Ecto neural progenitor cell (in vitro differentiated cells): ENCODE results near the gene SEMA3G.
A peak's percentile ranks its signal among the peaks of the same experiment; 100 is the strongest.

ENCODE experiments used
- DNase-seq: peaks from one replicate; pipeline ENCODE4 v3.0.0-alpha.2; 2018; ENCODE audit warnings: low spot score

Gene SEMA3G

DNA sequence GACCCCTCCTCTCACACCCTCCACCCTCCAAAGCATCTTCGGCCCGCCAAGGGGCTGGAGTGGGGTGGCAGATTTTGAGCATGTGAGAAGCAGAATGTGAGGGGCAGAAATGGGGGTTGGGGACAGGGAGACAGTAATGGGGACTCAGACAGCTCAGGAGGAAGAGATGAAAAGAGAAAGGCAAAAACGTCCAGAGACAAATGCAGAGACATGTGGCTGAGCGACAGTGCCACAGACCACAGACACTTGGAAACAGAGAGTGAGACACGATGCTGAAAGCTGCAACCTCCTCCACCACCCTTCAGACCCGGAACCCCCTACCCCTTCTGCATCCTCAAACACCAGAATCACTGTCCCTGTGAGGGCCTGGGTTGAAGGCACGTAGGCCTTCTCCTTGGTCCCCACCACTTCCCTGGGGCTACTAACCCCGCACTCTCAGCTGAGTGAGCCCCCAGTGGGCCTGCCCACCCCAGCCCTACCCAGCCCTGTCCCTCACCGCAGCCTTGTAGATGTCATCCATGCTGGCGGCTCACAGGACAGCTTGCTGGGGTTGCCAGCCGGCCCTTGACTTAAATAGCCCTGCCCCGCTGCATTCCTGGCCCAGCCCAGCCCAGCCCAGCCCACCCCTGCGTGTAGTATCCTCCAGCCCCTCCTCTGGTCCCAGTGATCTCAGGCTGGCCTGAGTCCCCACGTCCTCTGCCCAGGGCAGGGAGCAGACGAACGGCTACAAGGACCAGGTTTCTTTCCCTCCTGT, 8.8 kb upstream of the SEMA3G start, which contains the start of gene TNNC1:
Gene TNNC1, minus strand, starts transcription at position 546 of the 754 bp plus-strand sequence. Its CDS starts 26 bp downstream, at position 520.
- DNase-seq: peak; percentile 80

GRCh38 chr3:52452570-52453221, 7.8 kb upstream of the SEMA3G start:
- no peak for DNase-seq

GRCh38 chr3:52452126-52452525, 7.2 kb upstream of the SEMA3G start:
- DNase-seq: no peak

DNA sequence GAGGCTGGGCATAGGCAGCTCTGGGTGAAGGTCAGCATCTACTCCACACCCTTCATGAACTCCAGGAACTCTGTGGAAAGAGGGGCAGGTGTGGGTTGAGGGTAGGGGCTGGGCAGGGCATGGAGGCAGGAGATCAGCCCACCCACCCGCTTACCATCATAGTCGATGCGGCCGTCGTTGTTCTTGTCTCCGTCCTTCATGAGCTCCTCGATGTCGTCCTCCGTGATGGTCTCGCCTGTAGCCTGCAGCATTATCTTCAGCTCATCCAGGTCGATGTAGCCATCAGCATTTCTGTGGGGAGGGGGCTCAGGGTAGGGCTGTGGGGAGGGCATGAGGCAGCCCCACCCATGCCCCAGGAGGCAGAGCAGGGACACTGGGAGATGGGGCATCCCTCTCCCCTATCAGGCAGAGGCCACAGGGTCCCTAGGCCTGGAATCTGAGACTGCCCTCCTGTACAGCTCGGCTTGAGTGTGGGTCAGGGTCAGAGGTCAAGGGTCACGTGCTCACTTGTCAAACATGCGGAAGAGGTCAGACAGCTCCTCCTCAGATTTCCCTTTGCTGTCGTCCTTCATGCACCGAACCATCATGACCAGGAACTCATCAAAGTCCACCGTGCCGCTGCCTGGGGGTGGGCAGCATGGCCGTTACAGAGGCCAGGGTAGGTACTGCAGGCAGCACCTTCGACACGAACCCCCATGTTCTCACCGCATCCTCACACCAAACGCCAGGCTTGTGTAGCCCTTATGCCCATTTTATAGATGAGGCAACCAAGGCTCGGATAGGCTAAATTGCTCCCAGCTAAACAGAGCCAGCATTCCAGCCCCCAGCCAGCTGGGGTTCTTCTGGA, 6.6 kb upstream of the SEMA3G start:
- peak; percentile 74 for DNase-seq

GRCh38 chr3:52450489-52451236, 5.8 kb upstream of the SEMA3G start:
- peak; percentile 46 for DNase-seq

DNA sequence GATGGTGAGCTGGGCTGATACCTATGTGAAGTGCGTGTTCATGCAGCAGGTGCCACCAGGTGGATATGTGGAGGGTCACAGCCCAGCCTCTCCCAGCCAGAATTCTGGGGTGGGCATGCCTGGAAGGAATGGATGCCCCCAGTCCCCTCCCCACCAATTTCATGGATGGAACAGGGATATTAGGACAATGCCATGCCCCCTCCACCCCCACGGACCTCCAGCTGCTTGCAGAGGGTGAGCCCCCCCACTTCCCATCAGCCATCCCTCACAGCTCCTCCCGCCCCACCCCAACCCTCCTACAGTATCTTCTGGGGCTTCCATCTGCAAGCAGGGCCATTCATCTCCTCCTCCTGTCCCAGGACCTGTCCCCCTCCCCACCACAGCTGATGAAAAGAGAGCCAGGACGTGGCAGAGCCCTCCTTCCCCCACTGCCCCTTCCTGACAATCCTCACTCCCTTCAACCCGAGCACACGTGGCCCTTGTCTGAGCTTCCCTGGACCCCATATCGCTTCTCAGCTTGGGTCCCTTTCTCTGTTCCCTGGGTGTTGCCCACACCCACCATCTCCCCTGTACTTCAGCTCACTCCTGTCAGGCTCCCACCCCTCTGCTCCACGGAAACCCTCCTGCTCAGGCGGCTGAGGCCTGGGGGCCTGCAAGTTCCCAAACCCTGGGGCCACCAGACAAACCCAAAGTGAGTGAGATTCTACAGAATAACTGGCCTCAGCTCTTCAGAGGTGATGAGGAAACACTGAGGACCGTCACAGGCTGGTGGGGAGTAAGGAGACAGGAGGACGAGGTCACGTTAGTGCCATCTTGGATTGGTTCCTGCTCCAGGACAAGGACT, 2.8 kb upstream of the SEMA3G start:
- no peak for DNase-seq

GRCh38 chr3:52446631-52447511, 2.0 kb upstream of the SEMA3G start:
- peak; percentile 86 for DNase-seq

DNA sequence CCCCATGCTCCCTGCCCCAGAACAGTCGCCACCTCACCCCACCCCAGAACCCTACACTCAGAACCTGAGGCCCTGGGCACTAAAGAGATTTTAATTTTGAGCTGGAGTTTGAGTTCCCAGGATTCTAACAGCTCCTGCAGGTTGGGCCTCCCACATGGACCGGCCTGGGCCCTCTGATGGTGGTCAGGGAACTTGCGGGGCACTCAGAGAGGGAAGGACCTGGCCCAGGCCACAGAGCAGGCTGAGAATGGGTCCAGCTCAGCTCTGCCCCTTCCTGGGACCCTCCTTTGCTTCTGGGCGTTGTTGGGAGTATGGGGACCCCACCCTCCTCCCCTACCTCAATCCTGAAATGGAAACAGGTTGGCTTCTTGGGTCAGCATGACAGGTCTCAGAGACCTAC, 1.1 kb upstream of the SEMA3G start:
- no peak for DNase-seq

DNA sequence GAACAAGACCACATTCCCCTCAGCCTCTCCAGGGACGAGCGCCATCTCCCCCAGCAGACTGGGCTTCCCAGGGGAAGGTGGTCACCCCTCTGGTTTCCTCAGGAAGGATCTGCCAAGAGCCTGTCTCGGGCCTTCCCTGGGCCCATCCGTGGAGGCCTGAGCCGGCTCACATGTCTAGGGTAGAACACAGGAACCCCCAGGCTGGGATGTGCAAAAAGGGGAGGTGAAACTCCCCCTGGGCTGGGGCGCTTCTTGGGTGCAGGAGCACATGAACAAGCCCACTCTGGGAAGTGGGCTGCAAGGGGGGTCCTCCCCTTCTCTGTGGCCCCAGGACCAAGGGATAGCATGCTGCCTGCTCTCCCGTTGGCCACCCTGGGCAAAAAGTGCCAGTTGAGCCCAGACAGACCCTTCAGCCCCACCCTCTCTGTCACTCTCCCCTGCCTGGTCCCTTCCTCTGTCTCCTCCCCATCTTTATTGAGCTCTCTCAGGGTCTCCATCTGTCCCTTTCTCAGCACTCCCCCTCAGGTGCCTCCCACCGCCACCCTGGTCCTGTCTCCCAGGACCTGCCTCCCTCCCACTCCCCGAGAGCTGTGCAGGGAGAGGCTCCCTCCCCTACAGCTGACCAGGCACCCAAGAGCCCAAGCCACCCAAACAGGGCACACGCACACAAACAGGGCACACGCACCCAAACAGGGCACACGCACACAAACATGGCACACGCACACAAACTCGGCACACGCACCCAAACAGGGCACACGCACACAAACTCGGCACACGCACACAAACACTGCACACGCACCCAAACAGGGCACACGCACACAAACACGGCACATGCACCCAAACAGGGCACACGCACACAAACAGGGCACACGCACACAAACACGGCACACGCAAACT, 864 bp downstream of the SEMA3G start:
- DNase-seq: peak; percentile 44

GRCh38 chr3:52443268-52443610, 1.7 kb downstream of the SEMA3G start:
- peak; percentile 40 for DNase-seq

GRCh38 chr3:52442409-52443267, 2.3 kb downstream of the SEMA3G start:
- peak; percentile 42 for DNase-seq

DNA sequence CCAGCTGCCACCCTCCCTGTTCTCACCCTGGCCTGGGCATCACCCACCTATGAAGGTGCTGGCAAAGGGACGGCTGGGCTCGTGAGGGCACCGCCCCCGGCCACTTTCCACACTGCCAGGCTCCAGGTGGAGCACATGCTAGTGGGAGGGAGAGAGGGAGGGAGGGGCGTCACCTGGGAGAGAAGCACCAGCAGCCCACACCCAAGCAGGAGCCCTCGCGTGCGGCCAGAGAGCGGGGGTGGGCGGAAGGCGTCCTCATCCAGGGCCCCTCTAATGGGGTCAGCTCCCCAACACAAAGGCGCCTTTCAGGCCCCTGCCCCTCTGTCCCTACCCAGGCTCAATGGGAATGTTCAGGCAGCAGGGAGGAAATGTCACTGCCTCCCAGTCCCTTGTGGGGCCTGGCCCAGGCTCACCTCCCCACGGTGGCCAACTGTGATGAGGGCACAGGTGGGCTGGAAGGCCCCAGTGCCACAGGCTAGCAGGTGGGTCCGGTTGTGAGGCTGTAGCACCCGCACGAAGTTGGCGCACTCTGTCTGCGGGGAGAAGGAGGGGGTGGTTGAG, 3.1 kb downstream of the SEMA3G start:
- DNase-seq: no peak

DNA sequence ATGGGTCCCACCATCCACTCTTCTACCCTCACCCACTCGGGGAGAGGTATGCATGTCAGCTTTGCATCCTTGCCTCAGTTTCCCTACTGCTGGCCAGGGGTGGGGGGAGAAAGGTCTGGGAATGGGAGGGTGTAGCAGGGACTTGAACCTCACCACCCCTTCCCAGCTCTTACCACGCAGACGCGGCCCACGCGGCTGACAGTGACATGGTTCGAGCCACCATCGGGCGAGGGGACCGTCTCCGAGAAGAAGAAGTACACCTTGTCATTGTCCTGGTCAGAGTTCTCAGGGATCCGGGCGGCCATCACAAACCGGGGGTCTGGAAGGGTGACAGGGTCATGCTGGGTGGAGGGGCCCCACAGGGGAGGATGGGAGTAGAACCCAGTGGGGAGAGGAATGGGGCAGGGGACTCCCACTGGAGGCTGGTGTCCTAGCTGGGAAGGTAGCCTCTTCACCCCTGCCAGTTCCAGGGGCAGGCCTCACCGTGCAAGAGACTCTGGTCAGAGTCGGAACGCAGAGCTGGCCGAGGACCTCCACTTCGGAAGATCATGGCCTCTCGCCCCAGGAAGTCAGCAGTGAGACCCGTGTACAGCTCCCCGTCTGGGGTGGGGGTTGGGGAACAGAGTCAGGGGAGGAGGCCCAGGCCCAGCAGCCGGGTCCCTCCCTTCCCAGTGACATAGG, 3.7 kb downstream of the SEMA3G start:
- no peak for DNase-seq

DNA sequence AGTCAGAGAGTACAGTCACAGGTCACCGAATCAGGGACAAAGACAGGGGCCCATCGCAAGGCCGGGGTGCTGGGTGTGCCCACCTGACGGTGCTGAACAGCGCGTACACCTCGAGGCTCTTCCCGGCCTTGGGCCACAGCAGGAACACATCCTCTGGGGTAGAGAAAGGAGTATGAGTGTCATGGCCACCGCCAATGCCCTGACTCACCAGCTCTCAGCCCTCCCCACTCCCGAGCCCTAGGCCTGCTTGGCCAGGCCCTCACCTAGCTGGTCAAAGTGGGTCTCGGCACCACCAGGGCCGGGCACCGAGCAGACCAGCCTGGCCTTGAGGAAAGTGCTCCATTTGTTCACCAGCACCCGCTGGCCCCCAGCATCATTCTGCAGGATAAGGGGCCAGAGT, 4.2 kb downstream of the SEMA3G start:
- no peak for DNase-seq

DNA sequence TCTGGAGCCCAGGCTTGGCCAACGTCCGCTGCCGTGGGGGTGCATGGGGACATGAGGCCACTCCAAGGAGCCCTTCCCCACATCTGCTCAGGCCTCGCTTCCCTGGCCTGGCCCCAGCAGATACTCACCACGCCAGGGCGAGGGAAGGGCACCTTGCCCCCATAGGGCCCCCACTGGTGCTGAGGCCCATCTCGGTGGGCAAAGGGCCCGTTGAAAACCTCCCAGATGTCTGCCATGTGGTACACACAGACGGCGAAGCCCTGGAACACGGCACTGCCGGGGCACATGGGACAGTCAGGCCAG, 4.7 kb downstream of the SEMA3G start:
- DNase-seq: no peak

- no peak for DNase-seq
Observed at GRCh38 chr3:52439426-52440248, 5.3 kb downstream of the SEMA3G start.
